HEK293T (cell line): ENCODE data around the gene CEMP1.

Source experiments
- CTCF ChIA-PET: fragments of 350-600 bp; formaldehyde crosslinking; extraction: SDS; loops from one replicate; lab custom pipeline; 2021; ENCODE audit warnings: antibody characterized with exemption, inconsistent platforms; lab: Yijun Ruan, JAX
- POLR2A ChIA-PET: fragments of 350-600 bp; formaldehyde crosslinking; extraction: SDS; loops from one replicate; lab custom pipeline; 2020; ENCODE audit warnings: antibody characterized with exemption, inconsistent platforms; lab: Yijun Ruan, JAX
- DNase-seq: peaks from one replicate; pipeline ENCODE4 v3.0.0; 2012; ENCODE audit warnings: mixed read lengths; ENCODE audit errors: extremely low spot score
- ARNT ChIP-seq: fragments of 450-650 bp; IDR thresholded peaks from 2 replicates; pipeline ENCODE4 v1.6.1; 2017; ENCODE audit warnings: mild to moderate bottlenecking
- BHLHE40 ChIP-seq: fragments of 450-650 bp; IDR thresholded peaks from 2 replicates; pipeline ENCODE4 v1.6.1; 2016; ENCODE audit warnings: mild to moderate bottlenecking, moderate library complexity, borderline replicate concordance
- CTBP1 ChIP-seq: fragments of 450-650 bp; IDR thresholded peaks from 2 replicates; pipeline ENCODE4 v1.6.1; 2016; ENCODE audit warnings: borderline replicate concordance
- ELF4 ChIP-seq: fragments of 450-650 bp; IDR thresholded peaks from 2 replicates; pipeline ENCODE4 v1.6.1; 2017; ENCODE audit warnings: antibody characterized with exemption
- FOXA1 ChIP-seq: fragments of 450-650 bp; IDR thresholded peaks from 2 replicates; pipeline ENCODE4 v1.6.1; 2016; ENCODE audit warnings: mild to moderate bottlenecking
- FOXK2 ChIP-seq: fragments of 450-650 bp; IDR thresholded peaks from 2 replicates; pipeline ENCODE4 v1.6.1; 2016; ENCODE audit warnings: mild to moderate bottlenecking
- FOXM1 ChIP-seq: fragments of 450-650 bp; IDR thresholded peaks from 2 replicates; pipeline ENCODE4 v1.6.1; 2017; ENCODE audit warnings: mild to moderate bottlenecking, borderline replicate concordance
- HDGF ChIP-seq: fragments of 450-650 bp; IDR thresholded peaks from 2 replicates; pipeline ENCODE4 v1.6.1; 2017; ENCODE audit warnings: antibody characterized with exemption, borderline replicate concordance
- L3MBTL2 ChIP-seq: fragments of 450-650 bp; conservative IDR thresholded peaks from 2 replicates; pipeline ENCODE4 v1.6.1; 2016; ENCODE audit warnings: mild to moderate bottlenecking
- LEF1 ChIP-seq: fragments of 450-650 bp; IDR thresholded peaks from 2 replicates; pipeline ENCODE4 v1.6.1; 2017; ENCODE audit warnings: mild to moderate bottlenecking, borderline replicate concordance
- NFRKB ChIP-seq: fragments of 450-650 bp; IDR thresholded peaks from 2 replicates; pipeline ENCODE4 v1.6.1; 2016; ENCODE audit warnings: mild to moderate bottlenecking, moderate library complexity
- PKNOX1 ChIP-seq: fragments of 450-650 bp; IDR thresholded peaks from 2 replicates; pipeline ENCODE4 v1.6.1; 2016
- SP1 ChIP-seq: fragments of 450-650 bp; IDR thresholded peaks from 2 replicates; pipeline ENCODE4 v1.6.1; 2017
- SUZ12 ChIP-seq: fragments of 450-650 bp; IDR thresholded peaks from 2 replicates; pipeline ENCODE4 v1.6.1; 2016; ENCODE audit warnings: mild to moderate bottlenecking
- TARDBP ChIP-seq: fragments of 450-650 bp; IDR thresholded peaks from 2 replicates; pipeline ENCODE4 v1.6.1; 2016
- ZNF384 ChIP-seq: fragments of 450-650 bp; IDR thresholded peaks from 2 replicates; pipeline ENCODE4 v1.6.1; 2016

CEMP1 gene

GRCh38 chr16:2499890-2500429, 31.2 kb downstream of the CEMP1 start:
- ChIA-PET CTCF (interaction anchor here (1.1 kb wide), 1 partner anchor 59 kb away, joined by 3 read pairs; no protein-coding TSS in a partner anchor), POLR2A (no interaction called here)
- TF ChIP-seq FOXK2 (no peak), PKNOX1 (no peak), ARNT (no peak), CTBP1 (no peak), FOXA1 (no peak), L3MBTL2 (no peak), LEF1 (no peak), TARDBP (no peak), SUZ12 (no peak), NFRKB (no peak), HDGF (no peak), ZNF384 (no peak), ELF4 (no peak), BHLHE40 (no peak), FOXM1 (no peak), SP1 (no peak)
- DNase-seq = no peak

- ChIA-PET POLR2A (interaction anchor here (1.2 kb wide), 1 partner anchor 30 kb away, joined by 3 read pairs; no protein-coding TSS in a partner anchor), CTCF (interaction anchor here (1.1 kb wide), 1 partner anchor 58 kb away, joined by 3 read pairs; no protein-coding TSS in a partner anchor)
- TF ChIP-seq SUZ12 = no peak
- TF ChIP-seq ELF4 = no peak
- no peak for TF ChIP-seq ARNT
- TF ChIP-seq FOXK2 = no peak
- no peak for TF ChIP-seq L3MBTL2
- TF ChIP-seq TARDBP = no peak
- DNase-seq = no peak
Observed at GRCh38 chr16:2499454-2499853, 31.8 kb downstream of the CEMP1 start.

- POLR2A ChIA-PET = interaction anchor here (1.2 kb wide), 1 partner anchor 29 kb away, joined by 3 read pairs; no protein-coding TSS in a partner anchor
- no peak for DNase-seq
- TF ChIP-seq SP1 (no peak), SUZ12 (no peak), BHLHE40 (no peak)
- CTCF ChIA-PET = no interaction called here
Observed at GRCh38 chr16:2498531-2499253, 32.5 kb downstream of the CEMP1 start.

- TF ChIP-seq HDGF (no peak), TARDBP (no peak), NFRKB (no peak), PKNOX1 (no peak), ZNF384 (no peak), ARNT (no peak), FOXA1 (no peak), BHLHE40 (no peak), FOXK2 (no peak), FOXM1 (no peak), LEF1 (no peak), CTBP1 (no peak), SUZ12 (no peak)
- DNase-seq = no peak
- POLR2A ChIA-PET = no interaction called here
- CTCF ChIA-PET = no interaction called here
Observed at GRCh38 chr16:2497695-2498484, 33.3 kb downstream of the CEMP1 start.

DNA sequence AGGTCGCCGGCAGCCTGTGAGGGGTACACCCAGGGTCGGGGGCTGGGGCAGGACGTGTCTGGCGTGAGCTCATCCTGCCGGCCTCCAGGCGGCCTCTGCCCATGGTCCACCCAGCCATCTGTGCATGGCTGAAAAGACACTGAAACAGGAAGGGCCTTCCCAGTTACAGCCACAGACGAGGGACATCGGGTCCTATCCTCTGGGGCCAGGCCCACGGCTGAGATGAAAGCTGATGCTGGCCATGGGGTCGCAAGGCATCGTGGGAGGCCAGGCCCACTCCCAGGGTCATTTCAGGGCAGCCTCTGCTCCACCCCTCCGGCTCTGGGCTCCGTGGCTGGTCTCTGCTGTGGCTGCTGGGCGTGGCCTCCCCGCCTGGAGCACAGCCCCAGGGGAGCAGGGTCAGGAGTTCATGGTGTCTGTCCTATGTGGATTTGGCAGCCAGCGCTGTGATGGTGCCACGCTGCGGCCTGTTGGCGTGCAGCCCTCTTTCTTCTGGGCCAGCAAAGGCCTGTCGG, 34.0 kb downstream of the CEMP1 start:
- POLR2A ChIA-PET = interaction anchor here (1.3 kb wide), 1 partner anchor 22 kb away, joined by 5 read pairs; the partner anchor contains the start of gene TBC1D24
- no peak for DNase-seq
- CTCF ChIA-PET = no interaction called here
- TF ChIP-seq CTBP1 (no peak), FOXK2 (no peak), HDGF (no peak)

- POLR2A ChIA-PET = interaction anchor here (1.3 kb wide), 1 partner anchor 22 kb away, joined by 5 read pairs; the partner anchor contains the start of gene TBC1D24
- no peak for DNase-seq
- TF ChIP-seq TARDBP = no peak
- no peak for TF ChIP-seq HDGF
- TF ChIP-seq PKNOX1 = no peak
- no peak for TF ChIP-seq L3MBTL2
- TF ChIP-seq ELF4 = no peak
- TF ChIP-seq FOXA1 = no peak
- no peak for TF ChIP-seq ZNF384
- TF ChIP-seq CTBP1 = no peak
- TF ChIP-seq SP1 = no peak
- TF ChIP-seq SUZ12 = no peak
- no peak for TF ChIP-seq FOXK2
- no peak for TF ChIP-seq ARNT
- CTCF ChIA-PET = no interaction called here
Observed at GRCh38 chr16:2496223-2497115, 34.7 kb downstream of the CEMP1 start.
